HEK293 (cell line): ENCODE measurements around the gene MAGI2.

ENCODE experiments used
- CTCF ChIA-PET: fragments of 350-600 bp; formaldehyde crosslinking; extraction: SDS; loops from one replicate; lab custom pipeline; 2021; ENCODE audit warnings: antibody characterized with exemption; lab: Yijun Ruan, JAX
- POLR2A ChIA-PET: fragments of 300-600 bp; formaldehyde crosslinking; extraction: SDS; loops from one replicate; lab custom pipeline; 2020; ENCODE audit warnings: antibody characterized with exemption, inconsistent platforms; lab: Yijun Ruan, JAX
- H3K27ac ChIP-seq: fragments of 200-500 bp; sonication (Bioruptor generic); 2 replicates; pipeline ENCODE4 v1.5.1; 2014; ENCODE audit warnings: low read depth, low read length, control low read depth, inconsistent platforms; ENCODE audit errors: extremely low read depth
- H3K36me3 ChIP-seq, 2 experiments: fragments of 200-500 bp in 1 of 2; sonication (Bioruptor generic) in 1 of 2; 1 replicate in 1 of 2; 2 replicates in 1 of 2; pipeline ENCODE4 v1.5.1; 2014 to 2017; ENCODE audit warnings: inconsistent platforms in 2 of 2, low read length in 2 of 2; ENCODE audit not compliant: control insufficient read depth in 2 of 2, insufficient read depth in 1 of 2
- H3K4me1 ChIP-seq: fragments of 200-500 bp; sonication (Bioruptor generic); 2 replicates; pipeline ENCODE4 v1.5.1; 2014; ENCODE audit warnings: mild to moderate bottlenecking, low read length, inconsistent platforms; ENCODE audit not compliant: control insufficient read depth, insufficient read depth
- H3K4me3 ChIP-seq: 2 replicates; pipeline ENCODE4 v1.5.1; 2011; ENCODE audit warnings: low read depth, mild to moderate bottlenecking, control low read depth, low read length, moderate library complexity
- H3K9me3 ChIP-seq: fragments of 200-500 bp; sonication (Bioruptor generic); 2 replicates; pipeline ENCODE4 v1.5.1; 2014; ENCODE audit warnings: low read depth, low read length, inconsistent platforms; ENCODE audit not compliant: control insufficient read depth, insufficient read depth
- HOXD13 ChIP-seq: sonication (generic); formaldehyde crosslinking; IDR thresholded peaks from 2 replicates; pipeline ENCODE4 v1.8.0; 2022; ENCODE audit warnings: missing genetic modification reagents, borderline replicate concordance
- KLF1 ChIP-seq: fragments of 450-650 bp; formaldehyde crosslinking; IDR thresholded peaks from 2 replicates; pipeline ENCODE4 v1.5.1; 2016; ENCODE audit warnings: missing biosample characterization, missing genetic modification characterization
- KLF7 ChIP-seq: fragments of 450-650 bp; formaldehyde crosslinking; IDR thresholded peaks from 2 replicates; pipeline ENCODE4 v1.5.1; 2016; ENCODE audit warnings: missing biosample characterization, missing genetic modification characterization, borderline replicate concordance
- MZF1 ChIP-seq: fragments of 450-650 bp; formaldehyde crosslinking; IDR thresholded peaks from 2 replicates; pipeline ENCODE4 v1.5.1; 2017; ENCODE audit warnings: missing biosample characterization, missing genetic modification characterization, borderline replicate concordance
- RBAK ChIP-seq: fragments of 450-650 bp; formaldehyde crosslinking; IDR thresholded peaks from 2 replicates; pipeline ENCODE4 v1.5.1; 2016; ENCODE audit warnings: missing biosample characterization, missing genetic modification characterization
- REST ChIP-seq: fragments of 450-650 bp; formaldehyde crosslinking; IDR thresholded peaks from 2 replicates; pipeline ENCODE4 v1.5.1; 2016; ENCODE audit warnings: missing biosample characterization, missing genetic modification characterization
- YY1 ChIP-seq: fragments of 450-650 bp; formaldehyde crosslinking; IDR thresholded peaks from 2 replicates; pipeline ENCODE4 v1.5.1; 2018; ENCODE audit warnings: missing biosample characterization, missing genetic modification characterization
- ZBTB26 ChIP-seq: fragments of 450-650 bp; formaldehyde crosslinking; optimal IDR thresholded peaks from 2 replicates; pipeline ENCODE3; 2016; ENCODE audit warnings: missing biosample characterization, mild to moderate bottlenecking, missing genetic modification characterization
- ZFP37 ChIP-seq: fragments of 450-650 bp; formaldehyde crosslinking; IDR thresholded peaks from 2 replicates; pipeline ENCODE4 v1.5.1; 2016; ENCODE audit warnings: missing biosample characterization, missing genetic modification characterization
- ZNF175 ChIP-seq: fragments of 450-650 bp; formaldehyde crosslinking; IDR thresholded peaks from 2 replicates; pipeline ENCODE4 v1.5.1; 2016; ENCODE audit warnings: missing biosample characterization, missing genetic modification characterization
- ZNF223 ChIP-seq: fragments of 450-650 bp; formaldehyde crosslinking; IDR thresholded peaks from 2 replicates; pipeline ENCODE4 v1.5.1; 2016; ENCODE audit warnings: missing biosample characterization, missing genetic modification characterization
- ZNF350 ChIP-seq: fragments of 450-650 bp; formaldehyde crosslinking; IDR thresholded peaks from 2 replicates; pipeline ENCODE4 v1.5.0; 2017; ENCODE audit warnings: missing biosample characterization, mild to moderate bottlenecking, missing genetic modification characterization
- ZNF513 ChIP-seq: fragments of 450-650 bp; IDR thresholded peaks from 2 replicates; pipeline ENCODE4 v1.5.1; 2018; ENCODE audit warnings: missing biosample characterization, missing genetic modification characterization
- ZNF549 ChIP-seq: fragments of 450-650 bp; IDR thresholded peaks from 2 replicates; pipeline ENCODE4 v1.5.1; 2018; ENCODE audit warnings: missing biosample characterization, missing genetic modification characterization, mild to moderate bottlenecking, inconsistent platforms, moderate library complexity
- ZNF558 ChIP-seq: fragments of 450-650 bp; formaldehyde crosslinking; IDR thresholded peaks from 2 replicates; pipeline ENCODE4 v1.5.1; 2016; ENCODE audit warnings: missing biosample characterization, missing genetic modification characterization
- ZNF639 ChIP-seq: fragments of 450-650 bp; formaldehyde crosslinking; IDR thresholded peaks from 2 replicates; pipeline ENCODE4 v1.5.1; 2016; ENCODE audit warnings: missing biosample characterization, missing genetic modification characterization
- ZNF664 ChIP-seq: fragments of 450-650 bp; formaldehyde crosslinking; IDR thresholded peaks from 2 replicates; pipeline ENCODE4 v1.5.1; 2016; ENCODE audit warnings: missing biosample characterization, missing genetic modification characterization
- ZNF776 ChIP-seq: fragments of 450-650 bp; formaldehyde crosslinking; IDR thresholded peaks from 2 replicates; pipeline ENCODE4 v1.5.0; 2017; ENCODE audit warnings: missing biosample characterization, missing genetic modification characterization, borderline replicate concordance
- ZNF777 ChIP-seq: fragments of 450-650 bp; formaldehyde crosslinking; IDR thresholded peaks from 2 replicates; pipeline ENCODE4 v1.5.1; 2017; ENCODE audit warnings: missing biosample characterization, missing genetic modification characterization, borderline replicate concordance
- ZNF785 ChIP-seq: fragments of 450-650 bp; formaldehyde crosslinking; IDR thresholded peaks from 2 replicates; pipeline ENCODE4 v1.5.1; 2016; ENCODE audit warnings: missing biosample characterization, missing genetic modification characterization
- ZSCAN23 ChIP-seq: fragments of 450-650 bp; formaldehyde crosslinking; IDR thresholded peaks from 2 replicates; pipeline ENCODE4 v1.5.1; 2016; ENCODE audit warnings: missing biosample characterization, missing genetic modification characterization
- TF ChIP-seq, protein P1 (sequence below): fragments of 450-650 bp; formaldehyde crosslinking; IDR thresholded peaks from 2 replicates; pipeline ENCODE4 v1.5.1; 2016; ENCODE audit warnings: missing biosample characterization, missing genetic modification characterization, borderline replicate concordance

Gene MAGI2

DNA sequence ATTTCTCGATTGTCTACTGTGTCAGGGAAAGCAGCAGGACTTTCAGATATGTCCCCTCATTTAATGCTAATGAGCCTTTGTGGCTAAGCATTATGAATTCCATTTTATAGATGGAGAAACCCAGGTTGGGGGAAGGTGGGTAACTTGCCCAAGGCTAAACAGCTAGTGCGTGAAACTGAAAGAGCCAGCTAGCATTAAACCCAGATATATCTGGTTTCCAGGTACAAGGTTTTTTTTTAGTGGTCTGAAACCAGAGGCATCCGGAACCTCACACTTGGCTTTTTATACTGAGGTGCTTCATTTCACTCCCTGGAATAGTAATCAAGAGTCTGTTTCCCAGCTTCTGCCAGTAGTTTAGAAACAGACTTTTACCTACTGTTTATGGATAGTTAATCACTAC, 960.1 kb downstream of the MAGI2 start:
- ChIA-PET CTCF (no interaction called here), POLR2A (no interaction called here)
- TF ChIP-seq ZNF664: no peak
- TF ChIP-seq ZFP37 (tag by site-specific recombination): no peak
- TF ChIP-seq REST (tag by site-specific recombination): no peak
- TF ChIP-seq ZBTB26 (tag by site-specific recombination): no peak
- TF ChIP-seq HOXD13: no peak
- no peak for TF ChIP-seq ZNF785 (tag by site-specific recombination)
- no peak for TF ChIP-seq ZNF558 (tag by site-specific recombination)
- TF ChIP-seq KLF1: no peak
- TF ChIP-seq ZNF513: no peak
- no peak for TF ChIP-seq YY1 (tag by site-specific recombination)
- TF ChIP-seq, protein P1, sequence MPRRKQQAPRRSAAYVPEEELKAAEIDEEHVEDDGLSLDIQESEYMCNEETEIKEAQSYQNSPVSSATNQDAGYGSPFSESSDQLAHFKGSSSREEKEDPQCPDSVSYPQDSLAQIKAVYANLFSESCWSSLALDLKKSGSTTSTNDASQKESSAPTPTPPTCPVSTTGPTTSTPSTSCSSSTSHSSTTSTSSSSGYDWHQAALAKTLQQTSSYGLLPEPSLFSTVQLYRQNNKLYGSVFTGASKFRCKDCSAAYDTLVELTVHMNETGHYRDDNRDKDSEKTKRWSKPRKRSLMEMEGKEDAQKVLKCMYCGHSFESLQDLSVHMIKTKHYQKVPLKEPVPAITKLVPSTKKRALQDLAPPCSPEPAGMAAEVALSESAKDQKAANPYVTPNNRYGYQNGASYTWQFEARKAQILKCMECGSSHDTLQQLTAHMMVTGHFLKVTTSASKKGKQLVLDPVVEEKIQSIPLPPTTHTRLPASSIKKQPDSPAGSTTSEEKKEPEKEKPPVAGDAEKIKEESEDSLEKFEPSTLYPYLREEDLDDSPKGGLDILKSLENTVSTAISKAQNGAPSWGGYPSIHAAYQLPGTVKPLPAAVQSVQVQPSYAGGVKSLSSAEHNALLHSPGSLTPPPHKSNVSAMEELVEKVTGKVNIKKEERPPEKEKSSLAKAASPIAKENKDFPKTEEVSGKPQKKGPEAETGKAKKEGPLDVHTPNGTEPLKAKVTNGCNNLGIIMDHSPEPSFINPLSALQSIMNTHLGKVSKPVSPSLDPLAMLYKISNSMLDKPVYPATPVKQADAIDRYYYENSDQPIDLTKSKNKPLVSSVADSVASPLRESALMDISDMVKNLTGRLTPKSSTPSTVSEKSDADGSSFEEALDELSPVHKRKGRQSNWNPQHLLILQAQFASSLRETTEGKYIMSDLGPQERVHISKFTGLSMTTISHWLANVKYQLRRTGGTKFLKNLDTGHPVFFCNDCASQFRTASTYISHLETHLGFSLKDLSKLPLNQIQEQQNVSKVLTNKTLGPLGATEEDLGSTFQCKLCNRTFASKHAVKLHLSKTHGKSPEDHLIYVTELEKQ (tag by site-specific recombination): no peak
- no peak for TF ChIP-seq ZNF777 (tag by site-specific recombination)
- Histone ChIP-seq H3K4me3 (no peak overlapping the region), H3K9me3 (no peaks in the 10 kb centered on the region), H3K4me1 (peaks cover 8% of the 10 kb centered on the region; the same call in 1 of the 2 replicates), H3K27ac (no peak overlapping the region), H3K36me3 (no peaks in the 10 kb centered on the region)

DNA sequence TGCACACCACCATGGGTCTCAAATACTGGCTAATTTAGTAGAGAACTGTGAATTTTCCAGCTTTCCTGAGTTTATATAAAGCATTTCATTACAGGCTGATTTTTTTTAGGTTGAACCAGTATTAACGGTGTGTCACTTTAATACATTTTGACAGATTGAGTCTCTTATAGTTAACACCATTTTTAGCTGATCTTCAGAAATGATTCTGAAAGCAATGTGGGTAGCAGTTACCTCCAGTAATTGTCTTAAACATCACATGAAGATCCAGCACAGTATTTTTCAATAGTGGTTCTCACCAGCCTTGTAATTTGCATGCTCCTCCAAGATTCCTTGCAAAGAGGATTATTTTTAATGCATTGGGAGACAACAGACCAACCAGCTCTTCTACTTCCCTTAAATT, 961.3 kb downstream of the MAGI2 start:
- Histone ChIP-seq H3K4me3 (no peak overlapping the region), H3K4me1 (peaks cover 8% of the 10 kb centered on the region; the same call in 1 of the 2 replicates), H3K36me3 (no peaks in the 10 kb centered on the region), H3K27ac (no peak overlapping the region), H3K9me3 (no peaks in the 10 kb centered on the region)
- POLR2A ChIA-PET: no interaction called here
- CTCF ChIA-PET: no interaction called here
- TF ChIP-seq ZNF549 (no peak), ZNF350 (tag by site-specific recombination) (no peak), ZNF223 (tag by site-specific recombination) (no peak), RBAK (tag by site-specific recombination) (no peak), ZNF776 (no peak), KLF7 (no peak), ZSCAN23 (tag by site-specific recombination) (no peak), ZNF513 (no peak), ZNF639 (tag by site-specific recombination) (no peak), MZF1 (tag by site-specific recombination) (no peak), ZNF175 (no peak)
